GM21360 (cell line): Measurements from ENCODE around the gene NSFL1C.

ENCODE experiments used
- ATAC-seq: cut with Tn5 transposase; IDR thresholded peaks from one replicate; pipeline ENCODE4 v1.9.1; 2021; ENCODE audit warnings: mild to moderate bottlenecking, moderate library complexity; ENCODE audit not compliant: unreplicated experiment

NSFL1C gene

DNA sequence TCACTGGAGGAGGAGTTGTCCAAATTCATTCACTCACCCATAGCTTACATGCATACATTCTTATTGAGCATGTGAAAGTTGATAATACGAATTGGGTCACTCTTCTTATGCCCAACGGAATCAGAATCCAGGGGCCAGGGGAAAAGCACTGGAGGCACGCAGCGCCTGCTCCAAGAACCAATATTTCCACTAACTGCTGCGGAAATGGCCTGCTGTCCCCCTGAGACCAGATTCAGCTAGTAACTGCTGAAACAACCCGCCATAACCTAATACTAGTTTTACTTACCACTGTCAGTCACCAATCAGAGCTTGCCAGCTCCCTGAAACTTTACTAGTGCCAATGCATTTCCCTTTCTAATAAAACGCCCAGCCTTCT is 73.2 kb downstream of the NSFL1C start:
- ATAC-seq = no peak

DNA sequence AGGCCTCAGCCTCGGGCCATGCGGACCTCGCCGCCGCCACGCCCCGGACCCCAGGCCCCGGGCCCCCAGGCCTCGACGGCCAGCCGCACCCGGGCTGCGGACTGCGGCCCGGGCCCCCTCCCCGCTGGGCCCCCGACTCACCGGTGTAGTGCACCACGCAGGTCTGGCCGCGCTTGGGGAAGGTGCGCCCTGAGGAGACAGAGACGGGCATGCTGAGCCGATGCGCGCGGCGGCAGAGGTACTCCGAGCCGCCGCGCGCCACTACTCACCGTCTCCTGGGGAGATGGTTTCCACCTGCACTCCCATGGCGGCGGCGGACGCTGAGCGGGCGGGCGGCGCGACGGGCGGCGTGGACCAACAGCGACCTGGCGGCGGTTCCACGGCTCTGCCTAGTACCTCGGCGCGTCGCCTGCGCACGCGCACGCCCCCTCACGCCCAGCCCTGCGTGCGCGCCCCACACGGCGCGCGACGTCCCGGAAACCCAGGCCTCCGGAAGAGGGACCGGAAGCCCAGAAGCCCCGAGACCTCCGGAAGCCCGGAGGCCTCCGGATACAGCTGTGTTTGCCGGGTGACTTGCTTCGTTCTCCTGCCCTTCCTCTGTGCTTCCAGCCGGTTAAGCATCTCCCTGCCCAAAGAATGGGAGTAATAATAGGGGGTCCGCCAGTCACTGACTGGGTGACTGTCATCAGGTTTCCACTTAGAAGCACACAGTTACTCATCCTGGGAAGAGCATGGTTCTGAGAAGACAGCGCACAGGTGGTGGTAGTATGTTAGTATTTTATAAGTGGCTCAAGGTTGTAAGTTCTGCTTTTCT is 73.7 kb downstream of the NSFL1C start, which contains the start of gene FKBP1A:
FKBP1A (minus strand) TSS at position 362 of the 814 bp plus-strand sequence; CDS start at position 306, 56 bp downstream.
- ATAC-seq = peak; percentile 76

DNA sequence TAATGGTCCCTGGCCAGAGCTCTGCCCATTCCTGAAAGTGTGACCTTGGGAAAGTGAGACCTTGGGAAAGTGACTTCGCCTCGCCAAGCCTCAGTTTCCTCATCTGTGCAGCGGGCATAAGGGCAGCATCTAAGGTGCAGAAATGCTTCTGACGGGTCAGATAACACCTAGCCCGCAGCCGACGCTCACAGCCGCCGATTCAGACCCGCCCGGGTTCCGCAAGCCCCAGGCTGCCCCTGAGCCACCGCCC is 74.3 kb downstream of the NSFL1C start:
- no peak for ATAC-seq
